Ovary (tissue), 9 donors: ENCODE results near the gene MYO5B. TPM values are rescaled to one million over a fixed set of nuclear protein-coding genes. Genes with fewer than 3 reads are reported as not detected.

Source experiments
- DNase-seq, 5 donors: peaks; one replicate each; pipeline ENCODE4 v3.0.0-alpha.2; 2019 to 2020
- H3K27ac ChIP-seq, 2 donors: fragments of 200-600 bp; one replicate each; pipeline versions ENCODE4 v1.5.1 to v1.8.0; 2019 to 2022
- H3K27me3 ChIP-seq: fragments of 200-600 bp; one replicate; pipeline ENCODE4 v1.8.0; 2022
- H3K36me3 ChIP-seq: fragments of 200-600 bp; sonication (generic); one replicate; pipeline ENCODE4 v1.5.1; 2019
- H3K4me1 ChIP-seq: one replicate; pipeline ENCODE4 v1.8.1; 2013; ENCODE audit warnings: mild to moderate bottlenecking, moderate library complexity; ENCODE audit not compliant: insufficient read depth
- H3K4me3 ChIP-seq: fragments of 200-600 bp; sonication (generic); one replicate; pipeline ENCODE4 v1.5.1; 2017
- H3K9me3 ChIP-seq, 2 donors: fragments of 200-600 bp in 1 of 2; sonication (generic) in 1 of 2; one replicate each; pipeline versions ENCODE4 v1.5.1 to v1.8.1; 2013 to 2019; ENCODE audit warnings: mild to moderate bottlenecking in 1 of 2, moderate library complexity in 1 of 2
- CTCF ChIP-seq, 3 donors: fragments of 450-650 bp in 2 of 3; fragments of 200-600 bp in 1 of 3; IDR thresholded peaks; one replicate each; pipeline versions ENCODE4 v1.5.1 to v1.8.0; 2016 to 2022; ENCODE audit warnings: antibody characterized with exemption in 3 of 3, mild to moderate bottlenecking in 1 of 3
- EP300 ChIP-seq: sonication (generic); formaldehyde crosslinking; IDR thresholded peaks from one replicate; pipeline ENCODE4 v1.6.1; 2017; ENCODE audit warnings: antibody characterized with exemption
- POLR2A ChIP-seq: fragments of 450-650 bp; IDR thresholded peaks from one replicate; pipeline ENCODE4 v1.6.1; 2017; ENCODE audit warnings: antibody characterized with exemption, mild to moderate bottlenecking, moderate library complexity
- WGBS, 3 donors: extraction: QIAGEN DNeasy Blood & Tissue Kit in 1 of 3; methylation state at CpG; one replicate each; pipeline versions ENCODE4 v1.1.5 to v1.1.7; 2013 to 2017; 5-methylcytosine and 5-hydroxymethylcytosine counted together
- intact Hi-C, 4 donors: fragments of 100-400 bp; cut with DNase I; formaldehyde crosslinking; loops; one replicate each; pipeline versions ENCODE4 v1.11.0 to v1.15.1; 2022 to 2023
- polyA plus RNA-seq, 2 donors: library from polyadenylated mRNA; stranded (reverse); fragments of 200-250 nt in 1 of 2; fragments of 350-450 nt in 1 of 2; fragmentation: Illumina TruSeq in 1 of 2; extraction: RNeasy Lipid Tissue Mini Kit (QIAGEN cat#74804) in 1 of 2; gene quantifications; one replicate each; pipeline ENCODE4 v1.2.3, GENCODE V29; 2013 to 2014
- total RNA-seq, 7 donors: library from RNA; depleted of rRNA in 2 of 7; stranded (reverse); fragments of >200 nt in 2 of 7; fragmentation: NEBNext Ultra II Directional in 3 of 7; extraction: Animal tissue kit (Norgen Biotek cat#: 25700) in 3 of 7; gene quantifications; one replicate each; pipeline versions ENCODE4 v1.1.0 to v1.2.4, GENCODE V29; 2016 to 2023
- donor health status: DM: no; HTN: no; CAD: no; lungs with moderate emphysema.
- donor health status: DM: no; HTN: no; CAD: no.
- donor health status: Bipolar disorder and iron deficiency.
- donor health status: DM: yes; HTN: yes; CAD: no.
- donor health status: DM: no; HTN: no; CAD: no.
- donor health status: DM: yes; HTN: yes; CAD: no.

The MYO5B gene
- total and polyA plus RNA-seq, 9 donors: 0.25 to 25.5 (median 1.5) TPM

- intact Hi-C loops: no loop called here
- no peak overlapping the region for H3K4me3 ChIP-seq
- no peak for TF ChIP-seq EP300
- TF ChIP-seq CTCF (IDR thresholded peaks at IDR 0.05): no peak
- TF ChIP-seq POLR2A: no peak
- no peaks in the 10 kb centered on the region for H3K27me3 ChIP-seq
- no peaks in the 10 kb centered on the region for H3K4me1 ChIP-seq
- no peaks in the 10 kb centered on the region for H3K36me3 ChIP-seq
- DNase-seq: no peak
- WGBS, 3 donors: 22 to 28% (median 23%) methylated on average over 2 of the region's 2 CpGs
- H3K27ac ChIP-seq: no peak overlapping the region
- no peaks in the 10 kb centered on the region for H3K9me3 ChIP-seq
Observed at GRCh38 chr18:49988733-49989132, 206.2 kb downstream of the MYO5B start.

GRCh38 chr18:49988101-49988500 is 206.8 kb downstream of the MYO5B start:
- Histone ChIP-seq H3K4me3 (no peak overlapping the region), H3K36me3 (no peaks in the 10 kb centered on the region), H3K27ac (no peak overlapping the region), H3K4me1 (no peaks in the 10 kb centered on the region), H3K27me3 (no peaks in the 10 kb centered on the region), H3K9me3 (no peaks in the 10 kb centered on the region)
- DNase-seq: no peak
- 70 to 75% (median 73%) methylated on average over 5 of the region's 5 CpGs for WGBS, 3 donors
- intact Hi-C loops: no loop called here
- no peak for TF ChIP-seq POLR2A
- TF ChIP-seq EP300: no peak
- no peak for TF ChIP-seq CTCF (IDR thresholded peaks at IDR 0.05)

GRCh38 chr18:49985236-49985635 is 209.7 kb downstream of the MYO5B start:
- intact Hi-C loops: no loop called here
- Histone ChIP-seq H3K27ac (no peak overlapping the region), H3K27me3 (no peaks in the 10 kb centered on the region), H3K36me3 (no peaks in the 10 kb centered on the region), H3K4me3 (no peak overlapping the region), H3K9me3 (no peaks in the 10 kb centered on the region), H3K4me1 (no peaks in the 10 kb centered on the region)
- WGBS, 3 donors: 67 to 87% (median 73%) methylated on average over 3 of the region's 3 CpGs
- no peak for DNase-seq
- TF ChIP-seq POLR2A (no peak), EP300 (no peak), CTCF (IDR thresholded peaks at IDR 0.05) (no peak)

GRCh38 chr18:49980896-49981295 is 214.1 kb downstream of the MYO5B start:
- no peaks in the 10 kb centered on the region for H3K9me3 ChIP-seq
- TF ChIP-seq CTCF (IDR thresholded peaks at IDR 0.05) (no peak), POLR2A (no peak), EP300 (no peak)
- no peaks in the 10 kb centered on the region for H3K36me3 ChIP-seq
- intact Hi-C loops: no loop called here
- H3K27me3 ChIP-seq: no peaks in the 10 kb centered on the region
- no peak overlapping the region for H3K4me3 ChIP-seq
- no peak for DNase-seq
- 46 to 55% (median 50%) methylated on average over 4 of the region's 4 CpGs for WGBS, 3 donors
- no peaks in the 10 kb centered on the region for H3K4me1 ChIP-seq
- H3K27ac ChIP-seq: no peak overlapping the region
